ENCODE results near the gene IFT27. TPM values are rescaled to one million over a fixed set of nuclear protein-coding genes. Genes with fewer than 3 reads are reported as not detected.

IFT27 gene
- total and polyA plus RNA-seq, 7 donors, result 15.0 to 27.9 (median 24.3) TPM

GRCh38 chr22:36809351-36809750, 33.4 kb upstream of the IFT27 start:
- Histone ChIP-seq H3K4me1 (no peaks in the 10 kb centered on the region), H3K27ac (no peak overlapping the region), H3K4me3 (no peak overlapping the region), H3K36me3 (no peaks in the 10 kb centered on the region), H3K27me3 (peaks cover 0 to 22% (median 4%) of the 10 kb centered on the region in 3 donors), H3K9me3 (no peaks in the 10 kb centered on the region)
- DNase-seq, result no peak
- intact Hi-C loops (cut with DNase I), result no loop called here
- WGBS, 2 donors, result 80 to 91% methylated on average over 6 of the region's 6 CpGs
- TF ChIP-seq POLR2A (IDR thresholded peaks at IDR 0.05), result no peak
- no peak for TF ChIP-seq EP300 (IDR thresholded peaks at IDR 0.05)
- no peak for TF ChIP-seq POLR2AphosphoS5 (IDR thresholded peaks at IDR 0.05)
- no peak for TF ChIP-seq CTCF (IDR thresholded peaks at IDR 0.05)

GRCh38 chr22:36808721-36809344, 32.9 kb upstream of the IFT27 start:
- Histone ChIP-seq H3K4me3 (no peak overlapping the region), H3K4me1 (no peaks in the 10 kb centered on the region), H3K36me3 (no peaks in the 10 kb centered on the region), H3K27ac (no peak overlapping the region), H3K9me3 (no peaks in the 10 kb centered on the region), H3K27me3 (peaks cover 0 to 20% (median 4%) of the 10 kb centered on the region in 3 donors)
- no peak for DNase-seq
- 11 to 38% methylated on average over 1 of the region's 1 CpG for WGBS, 2 donors
- intact Hi-C loops (cut with DNase I), result no loop called here
- TF ChIP-seq POLR2A (IDR thresholded peaks at IDR 0.05), result no peak

GRCh38 chr22:36807627-36808026, 31.7 kb upstream of the IFT27 start:
- no peaks in the 10 kb centered on the region for H3K9me3 ChIP-seq

GRCh38 chr22:36806835-36807234, 30.9 kb upstream of the IFT27 start:
- Histone ChIP-seq H3K36me3 (no peaks in the 10 kb centered on the region), H3K27ac (no peak overlapping the region), H3K4me1 (no peaks in the 10 kb centered on the region), H3K27me3 (peaks cover 0 to 29% (median 4%) of the 10 kb centered on the region in 3 donors), H3K4me3 (no peak overlapping the region), H3K9me3 (no peaks in the 10 kb centered on the region)
- 42 to 67% methylated on average over 6 of the region's 6 CpGs for WGBS, 2 donors
- TF ChIP-seq EP300 (IDR thresholded peaks at IDR 0.05), result no peak
- TF ChIP-seq POLR2A (IDR thresholded peaks at IDR 0.05), result no peak
- TF ChIP-seq CTCF (IDR thresholded peaks at IDR 0.05), result no peak
- no peak for TF ChIP-seq POLR2AphosphoS5 (IDR thresholded peaks at IDR 0.05)
- DNase-seq, result no peak
- intact Hi-C loops (cut with DNase I), result no loop called here

More at GRCh38 chr22:36807627-36808026, 31.7 kb upstream of the IFT27 start:
- intact Hi-C loops (cut with DNase I), result no loop called here
- no peaks in the 10 kb centered on the region for H3K4me1 ChIP-seq
- no peak overlapping the region for H3K4me3 ChIP-seq
- no peak overlapping the region for H3K27ac ChIP-seq
- H3K36me3 ChIP-seq, result no peaks in the 10 kb centered on the region
- 88 to 91% methylated on average over 7 of the region's 7 CpGs for WGBS, 2 donors
- DNase-seq, result no peak
- H3K27me3 ChIP-seq, result peaks cover 0 to 27% (median 4%) of the 10 kb centered on the region in 3 donors
- no peak for TF ChIP-seq CTCF (IDR thresholded peaks at IDR 0.05)
- TF ChIP-seq POLR2A (IDR thresholded peaks at IDR 0.05), result no peak
- no peak for TF ChIP-seq POLR2AphosphoS5 (IDR thresholded peaks at IDR 0.05)
- no peak for TF ChIP-seq EP300 (IDR thresholded peaks at IDR 0.05)

GRCh38 chr22:36803358-36803757, 27.4 kb upstream of the IFT27 start:
- TF ChIP-seq POLR2A (IDR thresholded peaks at IDR 0.05) (no peak), POLR2AphosphoS5 (IDR thresholded peaks at IDR 0.05) (no peak), CTCF (IDR thresholded peaks at IDR 0.05) (no peak), EP300 (IDR thresholded peaks at IDR 0.05) (no peak)
- WGBS, 2 donors, result 65 to 71% methylated on average over 1 of the region's 1 CpG
- no peak overlapping the region for H3K4me3 ChIP-seq
- no peak overlapping the region for H3K27ac ChIP-seq
- H3K9me3 ChIP-seq, result no peaks in the 10 kb centered on the region
- H3K27me3 ChIP-seq, result peaks cover 3 to 29% (median 4%) of the 10 kb centered on the region in 3 donors
- DNase-seq, result no peak
- no peaks in the 10 kb centered on the region for H3K36me3 ChIP-seq
- H3K4me1 ChIP-seq, result no peaks in the 10 kb centered on the region
- intact Hi-C loops (cut with DNase I), result no loop called here

All from sigmoid colon (tissue), 7 donors.